Stomach (tissue), 4 donors: ENCODE data around the gene JMJD4.

Source experiments
- CTCF ChIP-seq, 7 experiments: fragments of 450-650 bp in 4 of 7; fragments of 200-600 bp in 3 of 7; sonication (generic) in 3 of 7; IDR thresholded peaks; one replicate each; pipeline ENCODE4 v1.5.1; 2016 to 2019; ENCODE audit warnings: antibody characterized with exemption in 7 of 7, control low read depth in 2 of 7, mild to moderate bottlenecking in 1 of 7
- POLR2A ChIP-seq, 4 donors: fragments of 450-650 bp; IDR thresholded peaks; one replicate each; pipeline ENCODE4 v1.6.1; 2016; ENCODE audit warnings: antibody characterized with exemption in 4 of 4, control low read depth in 2 of 4, mild to moderate bottlenecking in 1 of 4, moderate library complexity in 1 of 4

GRCh38 chr1:227741166-227741870 lies 6.2 kb upstream of the JMJD4 start:
- TF ChIP-seq CTCF (IDR thresholded peaks at IDR 0.05) (no peak), POLR2A (IDR thresholded peaks at IDR 0.05) (no peak)
